Effector CD4-positive, alpha-beta T cell (primary cell): ENCODE results near the gene RHBDF2.

Source experiments
- DNase-seq: peaks from one replicate; pipeline ENCODE4 v3.0.0-alpha.2; 2020

The RHBDF2 gene

GRCh38 chr17:76499267-76499667 is 2.0 kb downstream of the RHBDF2 start:
- DNase-seq = no peak

GRCh38 chr17:76498876-76499251 is 2.4 kb downstream of the RHBDF2 start:
- no peak for DNase-seq

DNA sequence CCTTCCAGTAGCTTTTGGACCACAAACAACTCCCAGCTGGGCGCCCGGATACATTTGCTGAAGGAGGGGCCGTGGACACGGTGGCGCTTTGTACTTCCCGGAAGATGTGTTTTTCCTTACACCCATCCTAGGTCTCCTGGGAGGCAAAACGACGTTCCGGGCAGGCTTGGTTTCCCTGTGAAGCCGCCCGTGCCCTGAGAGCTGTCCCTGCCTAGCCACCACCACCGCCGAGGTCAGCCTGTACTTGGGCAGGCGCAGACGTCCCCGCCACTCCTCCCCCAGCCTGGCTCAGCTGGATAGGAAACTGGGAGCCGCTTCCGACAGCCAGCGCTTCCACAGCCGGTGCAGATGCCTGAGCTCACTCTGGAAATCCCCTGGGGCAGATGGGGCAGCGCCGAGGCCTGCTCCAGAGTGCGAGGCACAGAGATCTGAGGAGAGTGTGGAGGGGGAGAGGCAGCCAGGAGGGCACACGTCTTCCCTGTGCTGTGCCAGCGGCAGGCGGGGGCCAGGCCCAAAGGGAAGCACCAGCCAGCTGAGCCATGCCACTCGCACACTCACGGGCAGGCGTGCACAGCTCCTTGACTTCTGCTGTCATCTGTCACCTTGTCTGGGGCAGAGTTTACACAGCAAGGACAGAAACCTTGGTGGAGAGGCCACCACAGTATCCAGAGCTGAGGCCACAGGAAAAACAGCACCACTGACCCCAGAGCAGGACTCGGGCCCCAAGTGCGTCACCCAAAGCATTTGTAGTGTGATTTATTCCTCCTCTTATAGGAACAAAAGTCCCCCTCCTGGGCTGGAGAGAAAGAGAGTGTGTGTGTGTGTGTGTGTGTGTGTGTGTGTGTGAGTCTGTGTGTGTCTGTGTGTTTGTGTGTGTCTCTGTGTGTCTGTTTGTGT is 3.0 kb downstream of the RHBDF2 start:
- DNase-seq = no peak

DNA sequence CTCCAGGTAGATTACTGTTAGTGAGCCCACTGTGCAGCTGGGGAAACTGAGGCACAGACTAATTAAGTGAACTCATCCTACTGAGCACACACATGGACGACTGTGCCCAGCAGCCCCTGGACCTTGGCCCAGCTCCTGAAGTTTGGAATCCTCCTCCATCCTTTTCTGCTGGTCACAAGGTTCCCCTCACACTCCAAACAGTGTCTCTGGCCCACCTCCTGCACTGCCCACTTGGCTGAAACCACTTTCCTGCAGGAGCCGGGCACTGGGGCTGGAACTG is 3.6 kb downstream of the RHBDF2 start:
- no peak for DNase-seq

DNA sequence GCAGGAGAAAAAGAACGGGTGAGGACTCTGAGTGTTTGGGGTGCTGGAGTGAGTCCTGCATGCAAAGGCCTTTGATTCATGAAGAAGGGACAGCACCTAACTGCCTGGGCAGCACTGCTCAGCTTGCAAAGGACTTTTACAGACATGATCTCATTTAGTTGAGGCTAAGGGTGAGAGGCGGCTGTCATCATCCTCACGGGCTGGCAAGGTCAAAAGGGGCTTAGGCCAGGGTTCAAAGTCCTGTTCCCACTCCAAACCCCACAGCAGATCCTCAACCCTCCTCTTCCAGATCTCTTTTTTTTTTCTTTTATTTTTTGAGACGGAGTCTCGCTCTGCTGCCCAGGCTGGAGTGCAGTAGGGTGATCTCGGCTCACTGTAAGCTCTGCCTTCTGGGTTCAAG is 4.8 kb downstream of the RHBDF2 start:
- no peak for DNase-seq

- DNase-seq = no peak
These were observed 5.4 kb downstream of the RHBDF2 start for GRCh38 chr17:76495663-76496400.

DNA sequence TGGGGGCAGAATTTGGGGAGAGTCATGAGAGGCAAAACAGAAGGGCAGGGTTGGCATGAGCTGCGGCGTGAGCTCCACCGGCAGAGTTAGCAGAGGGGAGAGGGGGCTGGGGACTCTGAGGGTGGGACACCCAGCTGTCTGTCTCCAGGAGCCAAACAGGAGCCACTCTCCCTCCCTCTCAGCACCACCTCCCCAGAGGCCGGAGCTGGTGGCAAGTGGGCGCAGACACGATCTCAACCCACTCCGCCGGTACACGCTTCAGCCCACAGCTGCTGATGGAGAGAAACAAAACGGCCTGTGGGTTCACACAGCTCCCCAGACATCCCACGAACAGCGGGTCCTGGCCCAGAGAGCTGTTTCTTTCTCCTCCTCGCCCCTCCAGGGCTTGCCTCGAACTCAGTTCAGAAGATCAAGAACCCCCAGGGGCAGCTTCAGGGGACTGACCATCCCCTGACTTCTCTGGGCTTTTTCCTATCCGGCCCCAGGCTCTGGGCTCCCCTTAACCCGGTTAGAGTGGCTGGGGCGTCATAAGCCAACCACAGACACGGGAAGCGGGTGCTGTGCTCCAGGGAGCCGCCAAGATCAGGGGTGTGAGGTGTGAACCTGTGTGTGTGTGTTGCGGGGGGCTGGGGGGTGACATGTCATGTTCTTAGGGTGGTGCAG is 7.6 kb downstream of the RHBDF2 start:
- DNase-seq = no peak

DNA sequence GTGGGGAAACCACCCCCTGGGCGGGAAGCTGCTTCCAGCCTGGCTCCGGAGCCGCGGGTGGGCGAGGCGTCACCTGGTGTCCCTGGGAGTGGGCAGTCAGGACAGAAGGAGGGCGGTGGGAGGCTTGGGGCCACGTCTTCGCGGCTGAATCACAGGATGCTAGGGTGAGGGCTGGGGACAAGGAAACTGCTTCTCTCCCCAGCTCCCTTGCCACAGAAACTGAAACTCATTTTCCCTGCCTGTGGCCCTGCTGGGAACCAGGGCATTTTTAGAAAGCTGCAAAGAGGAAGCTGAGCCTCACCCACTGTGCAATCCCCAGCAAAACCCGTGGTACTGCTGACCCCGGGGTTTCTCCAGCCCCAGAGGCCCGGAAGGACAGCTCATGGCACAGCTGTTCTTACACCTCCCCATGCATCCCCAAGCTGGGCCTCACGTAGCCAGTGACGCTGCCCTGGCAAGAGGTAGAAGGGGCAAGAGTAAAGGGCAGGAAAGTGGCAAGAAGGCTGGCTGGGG is 8.2 kb downstream of the RHBDF2 start:
- DNase-seq = no peak

DNA sequence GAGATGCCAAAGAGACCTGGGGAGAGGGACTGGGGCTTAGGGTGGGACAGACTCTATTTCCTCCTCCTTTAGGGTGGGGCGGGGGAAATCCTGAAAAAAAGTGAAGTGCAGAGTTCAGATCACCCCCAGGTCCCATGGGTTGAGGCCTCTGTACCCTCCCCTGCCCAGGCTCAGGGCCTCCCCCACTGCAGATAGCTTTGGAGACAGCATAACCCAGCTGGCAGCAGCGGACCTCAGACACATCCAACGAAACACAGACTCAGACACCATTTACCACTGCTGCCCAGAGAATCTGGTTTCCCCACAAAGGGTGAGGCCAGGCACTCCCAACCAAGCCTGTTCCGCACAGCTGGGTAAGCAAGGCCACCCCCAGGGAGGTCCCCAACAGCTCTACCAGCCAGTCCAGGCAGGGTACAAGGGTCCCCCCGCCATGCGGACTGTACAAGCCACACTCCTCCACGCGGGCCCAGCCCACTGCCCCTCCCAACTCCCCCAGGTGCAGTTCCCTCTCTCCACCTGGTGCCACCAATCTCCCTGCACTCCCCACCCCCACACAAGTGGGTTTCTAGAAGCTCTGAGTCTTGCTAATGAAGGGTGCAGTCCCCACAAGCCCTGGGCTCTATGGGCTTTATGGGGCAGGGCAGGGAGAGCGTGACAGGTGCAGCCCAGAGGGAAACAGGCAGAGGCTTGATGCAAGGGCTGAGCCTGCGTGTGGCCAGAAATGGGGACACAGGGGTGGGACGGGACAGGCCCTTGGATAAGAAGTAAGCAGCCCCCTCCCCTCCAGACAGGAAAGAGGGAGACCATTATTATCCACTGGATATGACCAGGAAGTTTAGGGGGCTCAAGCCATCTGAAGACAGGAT is 8.9 kb downstream of the RHBDF2 start:
- DNase-seq = no peak

DNA sequence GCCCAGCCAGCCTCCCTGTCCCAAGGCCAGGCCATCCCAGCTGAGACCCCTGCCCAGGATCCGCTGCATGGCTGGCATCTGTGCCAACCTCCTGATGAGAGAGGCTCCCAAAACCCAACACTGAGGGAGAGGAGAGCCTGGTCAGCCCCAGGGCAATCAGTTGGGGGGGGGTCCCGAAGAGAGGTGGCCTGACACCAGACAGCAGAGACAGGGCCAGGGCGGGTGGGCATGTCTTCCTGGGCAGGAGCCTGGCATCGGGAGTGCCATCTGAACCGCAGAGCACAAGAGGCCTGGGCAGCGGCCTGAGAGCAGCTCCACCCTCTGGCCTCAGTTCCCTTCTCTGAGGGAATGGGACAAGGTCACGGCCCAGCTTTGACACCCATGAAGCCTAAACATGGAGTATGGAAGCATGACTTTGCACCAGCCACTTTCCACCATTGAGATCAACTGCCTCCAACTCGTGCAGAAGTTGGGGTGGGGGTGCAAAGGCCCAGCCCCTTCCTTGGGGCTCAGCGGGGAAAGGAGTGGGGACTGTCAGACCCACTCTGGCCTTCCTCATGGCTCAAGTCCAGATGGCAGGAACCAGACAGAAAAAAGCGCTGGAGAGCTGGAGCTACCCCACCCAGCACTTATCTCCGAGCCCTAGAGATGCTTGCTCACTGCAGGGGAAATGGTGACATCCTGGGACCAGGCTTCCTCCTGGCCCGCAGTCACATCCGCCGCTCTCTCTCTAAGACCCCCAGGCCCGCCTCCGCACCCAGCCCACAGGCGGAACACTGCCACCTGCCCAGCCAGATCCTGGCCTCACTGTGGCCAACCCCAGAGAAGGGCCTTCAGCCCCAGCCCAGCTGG is 9.7 kb downstream of the RHBDF2 start:
- DNase-seq = no peak

DNA sequence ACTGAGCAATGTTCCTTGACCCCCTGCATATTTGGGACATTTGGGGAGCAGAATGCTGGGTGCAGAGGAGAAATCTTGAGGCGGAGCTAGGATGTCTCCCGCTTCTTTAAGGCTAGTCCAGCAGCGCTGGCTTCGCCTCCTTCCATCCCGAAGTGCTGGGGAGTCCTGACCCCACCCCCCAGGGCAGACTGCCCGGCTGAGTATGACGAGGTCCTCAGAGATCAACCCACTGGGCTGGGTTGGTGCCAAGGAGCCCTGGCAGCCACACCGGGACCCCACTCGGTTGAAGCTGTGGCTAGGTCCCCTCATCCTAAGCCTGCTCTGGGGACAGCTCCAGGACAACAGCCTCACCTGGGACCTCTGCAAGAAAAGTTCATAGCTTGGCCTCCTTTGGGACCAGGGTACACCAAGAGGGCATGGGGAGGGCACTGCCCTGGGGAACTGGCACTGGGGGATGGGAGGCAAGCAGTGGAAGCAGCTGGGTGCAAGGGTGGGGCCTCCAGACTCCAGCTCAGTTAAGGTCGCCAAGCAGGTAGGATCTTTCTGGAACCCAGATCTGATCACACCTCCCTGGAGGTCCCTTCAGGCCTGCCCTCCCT is 11.0 kb downstream of the RHBDF2 start:
- no peak for DNase-seq

DNA sequence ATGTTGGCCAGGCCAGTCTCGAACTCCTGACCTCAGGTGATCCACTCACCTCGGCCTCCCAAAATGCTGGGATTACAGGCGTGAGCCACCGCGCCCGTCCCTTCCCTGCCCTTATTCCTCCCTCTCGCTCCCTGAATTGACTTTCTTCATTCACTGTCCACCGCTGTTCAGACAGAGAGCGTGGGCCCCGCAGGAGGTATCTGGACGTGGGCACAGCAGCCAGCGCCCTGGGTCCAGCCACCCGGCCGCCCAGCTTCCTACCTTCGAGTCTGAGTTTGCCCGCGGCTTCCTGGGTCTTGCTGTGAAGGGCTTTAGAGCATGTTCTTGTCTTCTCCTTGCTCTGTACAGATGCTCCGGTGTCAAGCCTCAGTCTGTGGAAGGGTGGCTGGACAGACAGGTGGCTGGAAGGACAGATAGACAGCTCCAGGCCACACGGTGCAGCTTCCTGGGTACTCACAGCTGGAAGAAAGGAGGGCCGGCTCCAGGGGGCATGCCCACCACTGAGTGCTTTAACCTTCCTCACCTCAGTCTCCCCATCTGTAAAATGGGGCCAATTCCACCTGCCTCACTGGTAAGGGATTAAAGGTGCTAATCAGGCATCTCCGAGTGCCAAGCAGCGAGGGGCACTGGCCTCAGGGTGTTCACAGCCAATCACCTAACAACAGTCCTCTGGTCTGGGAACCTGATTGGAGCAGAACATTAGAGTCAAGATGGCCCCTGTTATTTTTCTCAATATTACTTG is 13.6 kb downstream of the RHBDF2 start:
- DNase-seq = no peak

GRCh38 chr17:76485569-76485968 is 15.7 kb downstream of the RHBDF2 start:
- DNase-seq = no peak

GRCh38 chr17:76484228-76484725 is 16.9 kb downstream of the RHBDF2 start:
- no peak for DNase-seq

DNA sequence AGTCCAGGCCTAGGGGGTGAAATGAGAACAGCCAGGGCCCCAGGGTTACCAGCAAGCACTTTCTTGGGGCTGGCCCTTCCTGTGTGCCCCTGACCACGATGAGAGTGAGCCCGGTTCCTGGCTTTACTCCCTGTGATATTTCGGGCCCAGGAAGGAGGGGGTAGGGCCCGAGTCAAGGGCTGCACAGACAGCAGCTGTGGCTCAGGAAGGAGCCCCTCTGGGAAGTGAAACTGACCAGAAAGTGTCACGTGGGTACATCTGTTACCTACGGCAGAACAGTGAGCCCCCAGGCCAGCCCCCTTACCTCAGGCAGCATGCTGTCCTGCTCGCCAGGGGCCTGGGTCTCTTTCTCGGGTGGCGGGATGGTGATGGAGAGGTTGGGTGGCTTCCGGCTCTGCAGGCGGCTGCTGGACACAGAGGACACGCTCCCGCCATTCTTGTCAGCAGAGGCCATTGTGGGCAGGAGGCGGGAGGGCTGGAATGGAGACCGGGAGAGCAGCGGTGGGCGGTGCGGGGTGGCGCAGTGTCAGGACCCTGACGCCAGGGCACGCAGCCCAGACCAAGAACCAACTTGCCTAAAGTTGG is 20.1 kb downstream of the RHBDF2 start:
- DNase-seq = no peak

GRCh38 chr17:76480632-76481031 is 20.6 kb downstream of the RHBDF2 start:
- DNase-seq = no peak

DNA sequence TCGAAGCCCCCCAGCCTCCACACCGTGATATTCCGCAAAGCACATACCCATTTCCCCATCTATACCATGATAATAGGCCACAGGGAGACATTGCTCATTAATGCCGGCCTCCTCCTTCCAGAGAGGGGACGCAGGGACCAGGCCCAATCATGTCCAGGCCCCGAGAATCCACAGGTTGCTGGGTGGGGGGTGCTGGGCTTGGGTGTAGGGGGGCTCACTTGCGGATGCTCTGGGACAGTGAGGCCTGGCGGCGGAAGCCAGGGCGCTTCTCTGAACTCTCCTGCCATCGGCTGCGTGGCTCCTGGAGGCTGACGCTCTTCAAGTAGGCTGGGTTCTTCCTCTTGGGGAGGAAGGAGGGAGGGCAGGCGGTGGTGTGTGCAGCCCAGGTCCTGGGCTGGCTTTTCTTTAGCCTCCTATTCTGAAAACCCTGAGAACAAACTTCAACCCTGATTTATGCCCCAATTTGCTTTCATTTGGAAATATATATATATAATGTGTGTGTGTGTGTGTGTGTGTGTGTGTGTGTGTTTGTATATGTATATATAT is 21.6 kb downstream of the RHBDF2 start:
- no peak for DNase-seq

DNA sequence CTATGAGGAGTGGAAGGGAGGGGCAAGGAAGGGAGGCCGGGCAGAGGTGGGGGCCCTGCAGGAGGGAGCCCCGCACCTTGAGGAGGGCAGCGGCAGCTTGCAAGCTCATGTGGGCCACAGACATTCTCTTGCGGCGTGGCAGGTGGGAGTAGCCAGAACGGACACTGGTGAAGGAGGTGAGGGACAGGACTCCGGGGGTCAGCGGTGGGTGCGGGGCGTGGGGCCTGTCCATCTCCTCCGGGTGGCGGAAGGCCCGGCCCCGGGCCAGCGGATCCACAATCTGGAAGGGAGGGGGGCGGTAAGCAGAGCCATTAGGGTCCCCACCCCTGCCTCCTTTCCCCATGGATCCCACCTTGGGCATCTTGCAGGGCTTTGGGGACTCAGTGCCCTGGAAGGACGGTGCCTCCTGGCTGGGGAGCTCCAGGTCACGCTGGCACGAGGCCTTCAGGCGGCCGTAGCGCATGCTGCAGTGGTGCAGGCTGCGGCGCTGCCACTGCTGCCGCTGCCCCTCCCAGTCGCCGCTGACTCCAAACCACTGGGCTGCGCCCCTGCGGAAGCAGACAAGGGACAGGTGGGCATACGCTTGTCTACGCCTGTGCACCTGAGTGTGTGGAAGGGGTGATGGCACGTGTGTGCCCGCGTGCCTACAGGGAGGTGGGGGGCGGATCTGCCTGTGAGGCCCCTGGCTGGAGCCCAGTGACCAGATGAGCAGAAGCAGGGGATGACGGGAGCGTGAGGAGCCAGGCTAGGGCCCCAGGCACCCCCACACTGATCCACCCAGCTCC is 22.3 kb downstream of the RHBDF2 start:
- no peak for DNase-seq

DNA sequence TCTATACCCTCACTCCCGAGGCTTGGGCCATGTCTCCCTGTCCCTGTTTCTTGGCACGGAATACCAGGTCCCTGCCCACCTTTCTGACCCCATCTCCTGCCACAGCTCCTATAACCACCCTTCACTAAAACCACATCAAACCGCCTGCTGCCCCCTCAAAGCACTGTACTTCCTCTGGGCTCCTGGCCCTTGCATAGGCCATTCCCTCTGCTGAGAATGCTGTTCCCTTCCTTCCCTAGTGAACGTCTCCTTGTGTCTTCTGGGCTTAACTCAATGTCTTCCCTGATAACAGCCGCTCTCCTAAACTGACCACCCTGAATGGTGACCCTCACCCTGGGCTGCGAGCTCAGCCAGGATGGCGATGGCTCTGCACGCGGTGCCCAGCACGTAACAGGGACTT is 23.1 kb downstream of the RHBDF2 start:
- no peak for DNase-seq
